A549 (cell line): Measurements from ENCODE around the gene DISP2. TPM values are rescaled to one million over a fixed set of nuclear protein-coding genes. Genes with fewer than 3 reads are reported as not detected.

Source experiments
- ATAC-seq, 2 experiments: fragments of 200-7000 bp in 1 of 2; fragments of >200 bp in 1 of 2; cut with Nextera tagmentation in 1 of 2; cut with Tn5 transposase in 1 of 2; 3 replicates each; pipeline versions ENCODE4 v1.8.0 to v1.9.1; 2018 to 2020; ENCODE audit warnings: mild to moderate bottlenecking in 1 of 2, moderate library complexity in 1 of 2
- CTCF ChIA-PET: fragments of 300-600 bp; sonication (Branson Sonifier 250); formaldehyde crosslinking; extraction: SDS; loops from one replicate; lab custom pipeline; 2021; ENCODE audit warnings: antibody characterized with exemption, inconsistent platforms; lab: Yijun Ruan, JAX
- POLR2A ChIA-PET: fragments of 350-600 bp; formaldehyde crosslinking; extraction: SDS; loops from one replicate; lab custom pipeline; 2021; ENCODE audit warnings: antibody characterized with exemption, inconsistent platforms; lab: Yijun Ruan, JAX
- DNase-seq, 2 experiments: peaks; one replicate each; pipeline versions ENCODE4 v3.0.0 to v3.0.0-alpha.2; 2011 to 2016; ENCODE audit warnings: low read depth in 1 of 2, low spot score in 1 of 2
- FAIRE-seq: peaks from 2 replicates; lab custom pipeline; 2011; peaks lifted over from hg19 to GRCh38; lab: Jason Lieb, UNC
- H3K27ac ChIP-seq, 2 experiments: fragments of >200 bp; sonication (Bioruptor Twin); formaldehyde crosslinking; 3 replicates each; pipeline ENCODE4 v1.5.1; 2016 to 2017
- H3K4me1 ChIP-seq: fragments of >200 bp; sonication (Bioruptor Twin); formaldehyde crosslinking; 3 replicates; pipeline ENCODE4 v1.6.1; 2016
- H3K4me2 ChIP-seq: fragments of >200 bp; sonication (Bioruptor Twin); formaldehyde crosslinking; 3 replicates; pipeline ENCODE4 v1.6.1; 2016
- H3K4me3 ChIP-seq: fragments of >200 bp; sonication (Bioruptor Twin); formaldehyde crosslinking; 3 replicates; pipeline ENCODE4 v1.5.1; 2016
- H3K9me3 ChIP-seq: fragments of >200 bp; sonication (Bioruptor Twin); formaldehyde crosslinking; 3 replicates; pipeline ENCODE4 v1.6.1; 2016
- CHD2 ChIP-seq: fragments of 150-350 bp; IDR thresholded peaks from 2 replicates; pipeline ENCODE4 v1.6.1; 2014; ENCODE audit warnings: low read length; ENCODE audit not compliant: partially characterized antibody
- CHD4 ChIP-seq: fragments of 200-600 bp; sonication (generic); IDR thresholded peaks from 2 replicates; pipeline ENCODE4 v1.6.1; 2016; ENCODE audit warnings: antibody characterized with exemption, mild to moderate bottlenecking, borderline replicate concordance
- E2F6 ChIP-seq: IDR thresholded peaks from 2 replicates; pipeline ENCODE4 v1.6.1; 2012; ENCODE audit warnings: low read depth, borderline replicate concordance
- EHF ChIP-seq: fragments of 250-450 bp; sonication (Bioruptor Pico); IDR thresholded peaks from 2 replicates; pipeline ENCODE4 v1.5.0; 2020; ENCODE audit warnings: mild to moderate bottlenecking
- ELK1 ChIP-seq: fragments of 150-350 bp; IDR thresholded peaks from 2 replicates; pipeline ENCODE4 v1.6.1; 2014; ENCODE audit warnings: low read depth, mild to moderate bottlenecking, low read length
- EP300 ChIP-seq, 2 experiments: fragments of >200 bp; sonication (Bioruptor Twin); formaldehyde crosslinking; IDR thresholded peaks; 2 replicates in 1 of 2; 3 replicates in 1 of 2; pipeline ENCODE4 v1.6.1; 2016 to 2017
- FOXS1 ChIP-seq: fragments of 250-450 bp; sonication (Bioruptor Pico); IDR thresholded peaks from 2 replicates; pipeline ENCODE4 v1.5.0; 2020; ENCODE audit warnings: mild to moderate bottlenecking, moderate library complexity
- HDAC2 ChIP-seq: fragments of 200-600 bp; sonication (generic); IDR thresholded peaks from 2 replicates; pipeline ENCODE4 v1.6.1; 2016
- HES2 ChIP-seq: fragments of >200 bp; sonication (Bioruptor Twin); formaldehyde crosslinking; IDR thresholded peaks from 2 replicates; pipeline ENCODE4 v1.6.1; 2016
- HMGXB4 ChIP-seq: fragments of 250-450 bp; sonication (Bioruptor Pico); IDR thresholded peaks from 2 replicates; pipeline ENCODE4 v1.5.0; 2021; ENCODE audit warnings: mild to moderate bottlenecking, moderate library complexity, borderline replicate concordance
- HOXA7 ChIP-seq: fragments of 250-450 bp; sonication (Bioruptor Pico); IDR thresholded peaks from 2 replicates; pipeline ENCODE4 v1.5.0; 2020; ENCODE audit warnings: mild to moderate bottlenecking, moderate library complexity
- HOXB13 ChIP-seq: fragments of 250-450 bp; sonication (Bioruptor Pico); IDR thresholded peaks from 2 replicates; pipeline ENCODE4 v1.5.0; 2020; ENCODE audit warnings: low read depth, mild to moderate bottlenecking, moderate library complexity
- JUNB ChIP-seq: fragments of >200 bp; sonication (Bioruptor Twin); formaldehyde crosslinking; IDR thresholded peaks from 2 replicates; pipeline ENCODE4 v1.6.1; 2016
- KDM1A ChIP-seq: fragments of 200-600 bp; sonication (generic); IDR thresholded peaks from 2 replicates; pipeline ENCODE4 v1.6.1; 2016; ENCODE audit warnings: low read depth, mild to moderate bottlenecking
- MAFK ChIP-seq: fragments of 450-650 bp; IDR thresholded peaks from 2 replicates; pipeline ENCODE4 v1.6.1; 2014; ENCODE audit not compliant: partially characterized antibody
- MYC ChIP-seq: IDR thresholded peaks from 2 replicates; pipeline ENCODE4 v1.6.1; 2012; ENCODE audit warnings: mild to moderate bottlenecking, inconsistent platforms, low read length, improper control_type of control experiment, borderline replicate concordance
- NPAS2 ChIP-seq: fragments of 250-450 bp; sonication (Bioruptor Pico); IDR thresholded peaks from 2 replicates; pipeline ENCODE4 v1.8.0; 2022; ENCODE audit warnings: mild to moderate bottlenecking, moderate library complexity, borderline replicate concordance
- PBX3 ChIP-seq: IDR thresholded peaks from 2 replicates; pipeline ENCODE4 v1.6.1; 2012
- POLR2AphosphoS2 ChIP-seq: conservative IDR thresholded peaks from 2 replicates; pipeline ENCODE4 v1.6.1; 2012; ENCODE audit warnings: low read length, improper control_type of control experiment, inconsistent platforms
- RARB ChIP-seq: fragments of 250-450 bp; sonication (Bioruptor Pico); IDR thresholded peaks from 2 replicates; pipeline ENCODE4 v1.8.0; 2021; ENCODE audit warnings: mild to moderate bottlenecking, moderate library complexity
- SMC3 ChIP-seq: fragments of >200 bp; sonication (Bioruptor Twin); formaldehyde crosslinking; IDR thresholded peaks from 3 replicates; pipeline ENCODE4 v1.6.1; 2018; ENCODE audit warnings: inconsistent platforms
- TFCP2L1 ChIP-seq: fragments of 250-450 bp; sonication (Bioruptor Pico); IDR thresholded peaks from 2 replicates; pipeline ENCODE4 v1.5.0; 2021; ENCODE audit warnings: mild to moderate bottlenecking
- USF2 ChIP-seq: fragments of 450-650 bp; IDR thresholded peaks from 2 replicates; pipeline ENCODE4 v1.6.1; 2014; ENCODE audit warnings: antibody characterized with exemption
- ZC3H11A ChIP-seq: fragments of 450-650 bp; IDR thresholded peaks from 2 replicates; pipeline ENCODE4 v1.6.1; 2014; ENCODE audit warnings: antibody characterized with exemption, mild to moderate bottlenecking
- WGBS: methylation state at CpG from one replicate; pipeline ENCODE4 v1.1.6; 2017; ENCODE audit errors: missing lambda C conversion rate; 5-methylcytosine and 5-hydroxymethylcytosine counted together
- polyA plus RNA-seq, 4 experiments: library from polyadenylated mRNA; depleted of rRNA in 3 of 4; stranded (reverse); fragments of >200 nt; fragmentation: RNase III in 1 of 4; extraction: RNeasy Plus Mini Kit Qiagen cat#74134 plus additional on column Dnase treatment in 1 of 4; gene quantifications; 2 replicates in 3 of 4; 3 replicates in 1 of 4; pipeline ENCODE4 v1.2.3, GENCODE V29; 2011 to 2017

DISP2 gene
- polyA plus RNA-seq, 2 of the 4 experiments (the other 2 are of a cell fraction), result 0.26 to 0.56 TPM

GRCh38 chr15:40360015-40360414 lies 2.0 kb downstream of the DISP2 start:
- FAIRE-seq (no peak), ATAC-seq (no peak)
- Histone ChIP-seq H3K4me2 (no peak overlapping the region), H3K4me3 (no peak overlapping the region), H3K9me3 (no peaks in the 10 kb centered on the region), H3K27ac (no peak overlapping the region), H3K4me1 (no peaks in the 10 kb centered on the region)
- CTCF ChIA-PET, result interaction anchor here (1.0 to 2.3 kb wide), 3 partner anchors 9 to 23 kb away, joined by 3 to 7 read pairs (median 6); no protein-coding TSS in a partner anchor
- POLR2A ChIA-PET, result no interaction called here
- WGBS, result 58% methylated on average over 4 of the region's 4 CpGs
- no peak for TF ChIP-seq HOXB13 (CRISPR knock-in tag)
- no peak for TF ChIP-seq CHD2
- no peak for TF ChIP-seq HDAC2
- no peak for TF ChIP-seq FOXS1 (CRISPR knock-in tag)
- TF ChIP-seq SMC3, result no peak
- no peak for TF ChIP-seq ELK1
- no peak for TF ChIP-seq HMGXB4 (CRISPR knock-in tag)
- no peak for TF ChIP-seq RARB (CRISPR knock-in tag)
- TF ChIP-seq E2F6, result no peak
- TF ChIP-seq EP300 (IDR thresholded peaks at IDR 0.05), result no peak
- TF ChIP-seq PBX3, result no peak
- no peak for TF ChIP-seq USF2
- no peak for TF ChIP-seq TFCP2L1 (CRISPR knock-in tag)
- TF ChIP-seq, all 56 proteins: peak for 0
- no peak for DNase-seq

GRCh38 chr15:40361640-40362039 lies 3.6 kb downstream of the DISP2 start:
- ChIA-PET POLR2A (no interaction called here), CTCF (interaction anchor here (1.6 to 2.3 kb wide), 2 partner anchors 17 to 61 kb away, joined by 5 to 7 read pairs; no protein-coding TSS in a partner anchor)
- DNase-seq (no peak), FAIRE-seq (no peak), ATAC-seq (no peak)
- TF ChIP-seq MYC (no peak), PBX3 (no peak), KDM1A (no peak), POLR2AphosphoS2 (no peak), EP300 (IDR thresholded peaks at IDR 0.05) (no peak), NPAS2 (no peak), JUNB (no peak), TFCP2L1 (CRISPR knock-in tag) (no peak), ZC3H11A (no peak), HOXA7 (CRISPR knock-in tag) (no peak), CHD4 (no peak), HES2 (no peak), MAFK (no peak), EHF (CRISPR knock-in tag) (no peak), HDAC2 (no peak)
- Histone ChIP-seq H3K4me2 (no peak overlapping the region), H3K27ac (no peak overlapping the region), H3K4me1 (no peaks in the 10 kb centered on the region), H3K4me3 (no peak overlapping the region), H3K9me3 (no peaks in the 10 kb centered on the region)
- 70% methylated on average over 1 of the region's 2 CpGs for WGBS
